CD4-positive, alpha-beta T cell (primary cell): ENCODE data around the gene ERP44. TPM values are rescaled to one million over a fixed set of nuclear protein-coding genes. Genes with fewer than 3 reads are reported as not detected.

ENCODE experiments used
- ATAC-seq: fragments of 200-7000 bp; cut with Tn5 transposase; one replicate; pipeline ENCODE4 v1.10.0; 2022; ENCODE audit warnings: mild to moderate bottlenecking; ENCODE audit not compliant: poor library complexity
- CTCF ChIA-PET: fragments of 350-600 bp; sonication (Branson Sonifier 250); formaldehyde crosslinking; loops from one replicate; lab custom pipeline; 2021; ENCODE audit warnings: antibody characterized with exemption, inconsistent platforms; lab: Charles Lee
- POLR2A ChIA-PET: fragments of 350-600 bp; sonication (Branson Sonifier 250); formaldehyde crosslinking; loops from one replicate; lab custom pipeline; 2021; ENCODE audit warnings: antibody characterized with exemption, inconsistent platforms; lab: Charles Lee
- DNase-seq, 14 experiments: peaks; one replicate each; pipeline ENCODE4 v3.0.0-alpha.2; 2013 to 2020; ENCODE audit warnings: mixed read lengths in 2 of 14
- H3K27ac ChIP-seq, 2 donors: one replicate each; pipeline versions ENCODE4 v1.5.1 to v1.7.0; 2013; ENCODE audit warnings: low read length in 2 of 2, low read depth in 1 of 2, mild to moderate bottlenecking in 1 of 2
- H3K27me3 ChIP-seq, 2 experiments: 1 replicate in 1 of 2; 2 replicates in 1 of 2; pipeline versions ENCODE4 v1.6.1 to v1.7.0; 2013; ENCODE audit warnings: low read length in 2 of 2, control low read depth in 1 of 2, mild to moderate bottlenecking in 1 of 2, moderate library complexity in 1 of 2; ENCODE audit not compliant: insufficient read depth in 2 of 2, control insufficient read depth in 1 of 2
- H3K36me3 ChIP-seq: one replicate; pipeline ENCODE4 v1.6.1; 2013; ENCODE audit warnings: low read length, control low read depth; ENCODE audit not compliant: insufficient read depth
- H3K4me1 ChIP-seq: one replicate; pipeline ENCODE4 v1.6.1; 2013; ENCODE audit warnings: low read length, control low read depth; ENCODE audit not compliant: insufficient read depth
- H3K4me3 ChIP-seq: one replicate; pipeline ENCODE4 v1.5.1; 2013; ENCODE audit warnings: mild to moderate bottlenecking, low read length, moderate library complexity
- H3K9me3 ChIP-seq, 2 experiments: 1 replicate in 1 of 2; 2 replicates in 1 of 2; pipeline versions ENCODE4 v1.6.1 to v1.7.0; 2013; ENCODE audit warnings: low read length in 2 of 2, mild to moderate bottlenecking in 2 of 2, control low read depth in 1 of 2, moderate library complexity in 1 of 2; ENCODE audit not compliant: control insufficient read depth in 1 of 2, insufficient read depth in 1 of 2
- H3K27ac Mint-ChIP-seq: one replicate; pipeline ENCODE4 v1.8.0; 2020; ENCODE audit warnings: mixed read lengths
- H3K27me3 Mint-ChIP-seq: one replicate; pipeline ENCODE4 v1.8.0; 2021; ENCODE audit warnings: mixed read lengths
- H3K36me3 Mint-ChIP-seq: one replicate; pipeline ENCODE4 v1.8.0; 2021; ENCODE audit warnings: low read depth, mixed read lengths
- H3K4me1 Mint-ChIP-seq: one replicate; pipeline ENCODE4 v1.8.0; 2021; ENCODE audit warnings: low read depth, mixed read lengths
- H3K4me3 Mint-ChIP-seq: one replicate; pipeline ENCODE4 v1.8.0; 2020; ENCODE audit warnings: mild to moderate bottlenecking, mixed read lengths
- H3K9me3 Mint-ChIP-seq: one replicate; pipeline ENCODE4 v1.8.0; 2020; ENCODE audit warnings: mixed read lengths
- CTCF ChIP-seq: fragments of 200-600 bp; IDR thresholded peaks from one replicate; pipeline ENCODE4 v1.8.0; 2022; ENCODE audit warnings: antibody characterized with exemption, mild to moderate bottlenecking
- intact Hi-C, 2 experiments: fragments of 100-400 bp; cut with DNase I in 1 of 2; cut with micrococcal nuclease in 1 of 2; formaldehyde crosslinking; loops; one replicate each; pipeline versions ENCODE4 v1.15.1 to v1.9.0; 2023 to 2025; cut with DNase I, micrococcal nuclease
- total RNA-seq, 174 experiments: library from RNA in 2 of 174; stranded (reverse) in 2 of 174; gene quantifications; one replicate each; pipeline ENCODE4 v1.2.3 and lab custom pipeline; 2021 to 2026

ERP44 gene
- total RNA-seq, 2 experiments from 2014 or later = 6.8 to 7.1 TPM

- Histone ChIP-seq H3K9me3 (no peaks in the 10 kb centered on the region), H3K27ac (no peak overlapping the region), H3K4me3 (no peak overlapping the region), H3K27me3 (no peaks in the 10 kb centered on the region), H3K4me1 (peaks cover 3% of the 10 kb centered on the region), H3K36me3 (no peaks in the 10 kb centered on the region)
- no peaks in the 10 kb centered on the region for H3K36me3 Mint-ChIP-seq
- intact Hi-C loops = loop anchor here in 1 of 2 experiments (10.0 kb wide), 1 partner anchor 1443 kb away; the partner anchor contains the start of gene RNF20
- H3K27ac Mint-ChIP-seq = no peak overlapping the region
- H3K4me1 Mint-ChIP-seq = peaks cover 76% of the 10 kb centered on the region
- no peaks in the 10 kb centered on the region for H3K9me3 Mint-ChIP-seq
- POLR2A ChIA-PET = no interaction called here
- CTCF ChIA-PET = no interaction called here
- H3K4me3 Mint-ChIP-seq = no peak overlapping the region
- DNase-seq = no peak
- TF ChIP-seq CTCF = no peak
- ATAC-seq = no peak
- no peaks in the 10 kb centered on the region for H3K27me3 Mint-ChIP-seq
Observed at GRCh38 chr9:100092066-100092465, 6.7 kb downstream of the ERP44 start.

GRCh38 chr9:100091650-100092049 is 7.2 kb downstream of the ERP44 start:
- H3K4me3 Mint-ChIP-seq = no peak overlapping the region

DNA sequence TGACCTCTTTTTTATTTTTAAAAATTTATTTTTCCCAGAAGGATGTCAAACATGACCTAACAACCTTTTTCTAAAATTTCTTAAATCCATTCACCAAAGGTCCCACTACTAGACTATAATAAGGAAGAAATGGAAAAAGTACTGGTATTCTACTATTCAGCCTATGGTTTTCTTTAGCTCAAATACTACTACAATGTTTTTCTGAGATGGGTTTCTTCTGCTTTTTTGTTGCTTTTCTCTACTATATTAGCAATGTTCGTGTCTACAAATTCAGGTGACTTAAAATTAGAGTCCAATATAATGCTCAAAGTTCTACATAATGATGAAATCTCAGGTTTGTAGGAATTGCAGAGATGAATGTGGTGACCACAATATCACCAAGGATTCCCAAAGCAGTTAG is 7.9 kb downstream of the ERP44 start:
- Mint-ChIP-seq H3K27ac (no peak overlapping the region), H3K36me3 (no peaks in the 10 kb centered on the region), H3K4me3 (no peak overlapping the region), H3K4me1 (peaks cover 80% of the 10 kb centered on the region), H3K27me3 (no peaks in the 10 kb centered on the region), H3K9me3 (no peaks in the 10 kb centered on the region)
- Histone ChIP-seq H3K27ac (no peak overlapping the region), H3K36me3 (no peaks in the 10 kb centered on the region), H3K4me1 (peaks cover 3% of the 10 kb centered on the region), H3K9me3 (no peaks in the 10 kb centered on the region), H3K27me3 (no peaks in the 10 kb centered on the region), H3K4me3 (no peak overlapping the region)
- no peak for TF ChIP-seq CTCF
- no peak for ATAC-seq
- DNase-seq = no peak
- intact Hi-C loops = loop anchor here in 1 of 2 experiments (10.0 kb wide), 1 partner anchor 1444 kb away; the partner anchor contains the start of gene RNF20
- ChIA-PET POLR2A (no interaction called here), CTCF (no interaction called here)

More at GRCh38 chr9:100091650-100092049, 7.2 kb downstream of the ERP44 start:
- intact Hi-C loops = loop anchor here in 1 of 2 experiments (10.0 kb wide), 1 partner anchor 1443 kb away; the partner anchor contains the start of gene RNF20
- H3K27ac ChIP-seq = no peak overlapping the region
- H3K27me3 ChIP-seq = no peaks in the 10 kb centered on the region
- CTCF ChIA-PET = no interaction called here
- TF ChIP-seq CTCF = no peak
- peaks cover 78% of the 10 kb centered on the region for H3K4me1 Mint-ChIP-seq
- DNase-seq (no peak), ATAC-seq (no peak)
- H3K4me3 ChIP-seq = no peak overlapping the region
- no peak overlapping the region for H3K27ac Mint-ChIP-seq
- H3K4me1 ChIP-seq = peaks cover 3% of the 10 kb centered on the region
- H3K36me3 ChIP-seq = no peaks in the 10 kb centered on the region
- H3K9me3 ChIP-seq = no peaks in the 10 kb centered on the region
- H3K27me3 Mint-ChIP-seq = no peaks in the 10 kb centered on the region
- POLR2A ChIA-PET = no interaction called here
- H3K9me3 Mint-ChIP-seq = no peaks in the 10 kb centered on the region
- no peaks in the 10 kb centered on the region for H3K36me3 Mint-ChIP-seq
